Heart left ventricle (tissue), 13 donors: ENCODE measurements around the gene OR2V1.

ENCODE experiments used
- POLR2A ChIP-seq, 2 donors: fragments of 450-650 bp; IDR thresholded peaks; one replicate each; pipeline ENCODE4 v1.6.1; 2017; ENCODE audit warnings: antibody characterized with exemption in 2 of 2, mild to moderate bottlenecking in 2 of 2, moderate library complexity in 2 of 2
- TF ChIP-seq, protein P1 (sequence below), 12 donors: fragments of 200-600 bp; sonication (generic) in 4 of 12; IDR thresholded peaks; one replicate each; pipeline versions ENCODE4 v1.5.0 to v1.8.0; 2018 to 2022; ENCODE audit warnings: antibody characterized with exemption in 12 of 12, mild to moderate bottlenecking in 5 of 12
- donor health status: ischemic (EF 13 %, LVEDD 7.1; RV severe dilation, severe dysfunction).
- donor health status: DM: no; HTN: yes; CAD: no.
- donor health status: DM: no; HTN: no; CAD: no.
- donor health status: ischemic (EF 25% LVEDD 6.9; RV normal size, moderate dysfunction).
- donor health status: ischemic (EF 25% LVEDD 5.7; RV mildly dilated, moderate dysfunction).
- donor health status: ischemic (EF 35%, LVEDD 5.7; RV mildly dilated, moderate dysfunction).
- donor health status: nonischemic (EF 11% LVEDD 7.7; RV severe dilation, severe dysfunction).
- donor health status: DM: yes; HTN: yes; CAD: no.
- donor health status: PGD.
- donor health status: ischemic (EF 29% LVEDD 5.4; RV normal size, mild dysfunction).
- donor health status: nonischemic (EF 23%, LVEDD 6.1; RV moderate dilation, normal function).

DNA sequence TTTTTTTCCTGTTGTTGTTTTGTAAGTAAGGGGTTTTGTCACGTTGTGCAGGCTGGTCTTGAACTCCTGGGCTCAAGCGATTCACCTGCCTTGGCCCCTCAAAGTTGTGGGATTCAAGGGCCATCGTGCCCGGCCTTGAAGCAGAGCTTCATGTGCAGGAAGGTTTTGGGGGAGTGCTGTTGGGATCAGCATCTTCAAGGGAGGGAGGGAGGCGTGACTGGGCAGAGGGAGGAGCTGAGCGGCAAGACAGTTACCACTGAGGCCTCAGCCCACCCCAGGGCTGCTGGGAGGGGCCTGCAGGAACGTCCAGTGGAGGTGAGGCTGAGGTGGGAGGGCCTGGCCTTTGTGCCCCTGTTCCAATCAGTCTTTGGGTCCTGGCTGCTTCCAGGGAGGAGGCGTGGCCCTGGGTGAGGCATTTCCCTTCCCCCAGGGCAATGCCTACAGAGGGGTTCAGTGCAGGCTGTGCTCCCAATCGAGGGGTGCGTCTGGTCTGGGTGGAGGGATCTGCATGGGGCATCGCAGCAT lies 21.4 kb downstream of the OR2V1 start:
- no peak for TF ChIP-seq POLR2A (IDR thresholded peaks at IDR 0.05)
- TF ChIP-seq, protein P1, sequence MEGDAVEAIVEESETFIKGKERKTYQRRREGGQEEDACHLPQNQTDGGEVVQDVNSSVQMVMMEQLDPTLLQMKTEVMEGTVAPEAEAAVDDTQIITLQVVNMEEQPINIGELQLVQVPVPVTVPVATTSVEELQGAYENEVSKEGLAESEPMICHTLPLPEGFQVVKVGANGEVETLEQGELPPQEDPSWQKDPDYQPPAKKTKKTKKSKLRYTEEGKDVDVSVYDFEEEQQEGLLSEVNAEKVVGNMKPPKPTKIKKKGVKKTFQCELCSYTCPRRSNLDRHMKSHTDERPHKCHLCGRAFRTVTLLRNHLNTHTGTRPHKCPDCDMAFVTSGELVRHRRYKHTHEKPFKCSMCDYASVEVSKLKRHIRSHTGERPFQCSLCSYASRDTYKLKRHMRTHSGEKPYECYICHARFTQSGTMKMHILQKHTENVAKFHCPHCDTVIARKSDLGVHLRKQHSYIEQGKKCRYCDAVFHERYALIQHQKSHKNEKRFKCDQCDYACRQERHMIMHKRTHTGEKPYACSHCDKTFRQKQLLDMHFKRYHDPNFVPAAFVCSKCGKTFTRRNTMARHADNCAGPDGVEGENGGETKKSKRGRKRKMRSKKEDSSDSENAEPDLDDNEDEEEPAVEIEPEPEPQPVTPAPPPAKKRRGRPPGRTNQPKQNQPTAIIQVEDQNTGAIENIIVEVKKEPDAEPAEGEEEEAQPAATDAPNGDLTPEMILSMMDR (IDR thresholded peaks at IDR 0.05), result no peak
